Calu3 (cell line): ENCODE results near the gene ZFP36L2. TPM values are rescaled to one million over a fixed set of nuclear protein-coding genes. Genes with fewer than 3 reads are reported as not detected.

ENCODE experiments used
- BruUV-seq: library from RNA; stranded (reverse); fragments of 400-500 nt; replicated peaks from 2 replicates; lab custom pipeline; 2021; lab: Mats Ljungman, UMichigan
- CTCF ChIA-PET: fragments of 300-600 bp; sonication (Branson Sonifier 250); formaldehyde crosslinking; loops from one replicate; lab custom pipeline; 2022; ENCODE audit warnings: antibody characterized with exemption; lab: Charles Lee
- DNase-seq: peaks from one replicate; pipeline ENCODE4 v3.0.0; 2022
- H3K27ac Mint-ChIP-seq: one replicate; pipeline ENCODE4 v1.8.0; 2022; ENCODE audit warnings: mixed read lengths; ENCODE audit not compliant: unreplicated experiment
- H3K27me3 Mint-ChIP-seq: one replicate; pipeline ENCODE4 v1.8.0; 2022; ENCODE audit warnings: mixed read lengths; ENCODE audit not compliant: unreplicated experiment
- H3K36me3 Mint-ChIP-seq: one replicate; pipeline ENCODE4 v1.8.0; 2022; ENCODE audit warnings: mild to moderate bottlenecking, moderate library complexity, mixed read lengths; ENCODE audit not compliant: insufficient read depth, unreplicated experiment
- H3K4me1 Mint-ChIP-seq: one replicate; pipeline ENCODE4 v1.8.0; 2022; ENCODE audit warnings: mild to moderate bottlenecking, low read depth, mixed read lengths; ENCODE audit not compliant: unreplicated experiment
- H3K4me3 Mint-ChIP-seq: one replicate; pipeline ENCODE4 v1.8.0; 2022; ENCODE audit warnings: mild to moderate bottlenecking, low read depth, moderate library complexity, mixed read lengths; ENCODE audit not compliant: unreplicated experiment
- H3K9me3 Mint-ChIP-seq: one replicate; pipeline ENCODE4 v1.8.0; 2022; ENCODE audit warnings: low read depth, mixed read lengths; ENCODE audit not compliant: unreplicated experiment
- CTCF ChIP-seq: fragments of 200-600 bp; IDR thresholded peaks from one replicate; pipeline ENCODE4 v1.8.0; 2022; ENCODE audit warnings: antibody characterized with exemption; ENCODE audit not compliant: unreplicated experiment
- intact Hi-C: fragments of 100-400 bp; cut with micrococcal nuclease; formaldehyde crosslinking; loops from one replicate; pipeline ENCODE4 v1.10.0; 2022; ENCODE audit not compliant: unreplicated experiment
- total RNA-seq: library from RNA; stranded (reverse); gene quantifications from 2 replicates; pipeline ENCODE4 v1.2.3, GENCODE V29; 2022

The ZFP36L2 gene
- total RNA-seq, 1 experiment from 2014 or later: 90.7 TPM

DNA sequence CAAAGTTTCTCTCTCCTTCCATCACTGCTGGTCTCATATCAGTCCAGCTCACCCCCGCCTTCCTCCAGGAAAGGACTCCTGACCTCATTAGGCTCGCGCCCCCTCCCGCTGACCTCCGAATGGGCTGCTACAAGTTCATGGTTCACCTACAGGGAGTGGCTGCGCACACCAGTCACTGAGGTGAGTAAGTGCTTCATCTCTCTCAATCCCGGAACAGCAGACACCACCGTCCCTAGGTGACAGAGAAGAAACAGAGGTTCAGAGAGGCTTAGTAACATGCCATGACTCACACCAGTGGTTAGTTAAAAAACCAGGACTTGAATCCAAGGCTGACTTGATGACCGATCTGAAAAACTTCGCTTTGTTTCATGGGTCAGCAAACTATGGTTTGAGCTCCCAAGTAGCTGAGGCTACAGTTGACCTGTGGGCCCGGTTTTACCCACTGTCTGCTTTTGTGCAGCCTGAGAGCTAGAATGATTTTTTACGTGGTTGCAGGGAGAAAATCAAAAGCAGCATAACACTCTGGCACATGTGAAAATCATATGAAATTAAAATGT lies 42.0 kb downstream of the ZFP36L2 start:
- no peaks in the 10 kb centered on the region for H3K9me3 Mint-ChIP-seq
- intact Hi-C loops: loop anchor here (5.0 kb wide), 1 partner anchor 38 kb away; no protein-coding TSS in a partner anchor
- DNase-seq: peak; percentile 69
- peak overlapping the region; percentile 84 for H3K27ac Mint-ChIP-seq
- no peaks in the 10 kb centered on the region for H3K27me3 Mint-ChIP-seq
- CTCF ChIA-PET: interaction anchor here (1.0 kb wide), 1 partner anchor 10 kb away, joined by 3 read pairs; no protein-coding TSS in a partner anchor
- peak overlapping the region; percentile 13 for H3K4me3 Mint-ChIP-seq
- H3K4me1 Mint-ChIP-seq: peaks cover 47% of the 10 kb centered on the region
- BruUV-seq: no TSS peak
- peaks cover 20% of the 10 kb centered on the region for H3K36me3 Mint-ChIP-seq
- no peak for TF ChIP-seq CTCF

DNA sequence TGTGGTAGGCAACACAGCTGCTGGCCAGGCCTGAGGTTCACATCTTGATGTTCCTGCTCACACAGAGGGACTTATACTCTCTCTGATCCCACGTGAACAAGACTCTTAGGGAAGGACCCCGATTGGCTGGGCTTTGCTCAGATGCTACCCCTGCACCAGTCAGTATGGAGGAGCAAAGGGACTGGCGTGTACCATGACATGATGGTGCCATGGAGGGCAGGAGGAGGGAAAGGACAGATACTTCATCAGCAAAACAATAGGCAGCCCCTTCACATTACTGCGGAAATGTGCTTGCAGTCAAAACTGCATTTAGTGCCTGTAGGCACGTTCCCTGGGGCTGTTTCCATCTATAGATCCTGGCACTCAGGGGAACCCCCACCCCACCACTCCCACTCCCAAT lies 42.7 kb downstream of the ZFP36L2 start:
- intact Hi-C loops: loop anchor here (5.0 kb wide), 1 partner anchor 39 kb away; no protein-coding TSS in a partner anchor
- no peak for TF ChIP-seq CTCF
- CTCF ChIA-PET: no interaction called here
- H3K27ac Mint-ChIP-seq: peak overlapping the region; percentile 84
- no peak for DNase-seq
- no TSS peak for BruUV-seq
- peaks cover 20% of the 10 kb centered on the region for H3K36me3 Mint-ChIP-seq
- H3K9me3 Mint-ChIP-seq: no peaks in the 10 kb centered on the region
- no peak overlapping the region for H3K4me3 Mint-ChIP-seq
- H3K27me3 Mint-ChIP-seq: no peaks in the 10 kb centered on the region
- peaks cover 53% of the 10 kb centered on the region for H3K4me1 Mint-ChIP-seq

GRCh38 chr2:43180897-43181296 lies 45.5 kb downstream of the ZFP36L2 start:
- CTCF ChIA-PET: interaction anchor here (0.6 to 2.1 kb wide), 3 partner anchors 12 to 157 kb away, joined by 3 to 8 read pairs (median 8); partner anchors contain the start of gene ZFP36L2
- Mint-ChIP-seq H3K4me1 (peaks cover 61% of the 10 kb centered on the region), H3K36me3 (peaks cover 20% of the 10 kb centered on the region), H3K27ac (peak overlapping the region; percentile 89), H3K9me3 (no peaks in the 10 kb centered on the region), H3K27me3 (no peaks in the 10 kb centered on the region), H3K4me3 (peak overlapping the region; percentile 6)
- intact Hi-C loops: loop anchor here (5.0 kb wide), 1 partner anchor 41 kb away; no protein-coding TSS in a partner anchor
- BruUV-seq: no TSS peak
- peak; percentile 66 for DNase-seq
- no peak for TF ChIP-seq CTCF

DNA sequence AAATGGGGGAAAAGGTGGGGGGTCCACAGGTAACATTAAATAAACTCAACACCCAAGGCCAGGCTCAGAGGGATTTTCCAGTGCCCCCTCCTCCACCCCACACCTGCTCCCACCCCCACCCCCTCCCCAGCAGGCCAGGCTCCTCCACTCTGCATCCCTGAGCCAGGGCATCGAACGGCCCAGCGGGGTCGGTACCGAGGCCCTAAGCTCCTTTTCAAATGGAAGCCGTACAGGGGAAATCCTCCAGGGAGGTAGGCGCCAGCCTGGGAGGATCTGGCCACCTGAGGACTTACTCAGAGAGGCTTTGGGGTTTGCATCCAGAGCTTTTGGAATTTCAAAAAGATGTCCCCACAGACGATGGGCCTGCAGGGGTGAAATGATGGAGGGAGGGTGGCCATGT lies 46.5 kb downstream of the ZFP36L2 start:
- no peak for DNase-seq
- no TSS peak for BruUV-seq
- H3K4me1 Mint-ChIP-seq: peaks cover 61% of the 10 kb centered on the region
- intact Hi-C loops: loop anchor here (1.0 to 5.0 kb wide), 2 partner anchors 11 to 42 kb away; no protein-coding TSS in a partner anchor
- H3K4me3 Mint-ChIP-seq: no peak overlapping the region
- H3K27me3 Mint-ChIP-seq: no peaks in the 10 kb centered on the region
- no peak for TF ChIP-seq CTCF
- peaks cover 15% of the 10 kb centered on the region for H3K36me3 Mint-ChIP-seq
- H3K9me3 Mint-ChIP-seq: no peaks in the 10 kb centered on the region
- H3K27ac Mint-ChIP-seq: no peak overlapping the region
- CTCF ChIA-PET: interaction anchor here (0.6 to 2.1 kb wide), 3 partner anchors 11 to 47 kb away, joined by 5 to 8 read pairs (median 8); partner anchors contain the start of gene ZFP36L2
